GM18907 (cell line): Measurements from ENCODE around the gene PLCH1.

Source experiments
- ATAC-seq: cut with Tn5 transposase; IDR thresholded peaks from one replicate; pipeline ENCODE4 v1.9.1; 2021; ENCODE audit warnings: mild to moderate bottlenecking, moderate library complexity; ENCODE audit not compliant: unreplicated experiment

Gene PLCH1

GRCh38 chr3:155491696-155492095 is 253.2 kb downstream of the PLCH1 start:
- no peak for ATAC-seq

GRCh38 chr3:155488671-155489070 is 256.2 kb downstream of the PLCH1 start:
- ATAC-seq: no peak

- ATAC-seq: no peak
These were observed 259.0 kb downstream of the PLCH1 start for GRCh38 chr3:155485897-155486296.

GRCh38 chr3:155481591-155481990 is 263.3 kb downstream of the PLCH1 start:
- no peak for ATAC-seq

GRCh38 chr3:155481089-155481488 is 263.8 kb downstream of the PLCH1 start:
- no peak for ATAC-seq

GRCh38 chr3:155465664-155466063 is 279.2 kb downstream of the PLCH1 start:
- no peak for ATAC-seq

- ATAC-seq: no peak
These were observed 282.2 kb downstream of the PLCH1 start for GRCh38 chr3:155462672-155463071.

- no peak for ATAC-seq
These were observed 287.3 kb downstream of the PLCH1 start for GRCh38 chr3:155457591-155457990.

- ATAC-seq: no peak
These were observed 289.1 kb downstream of the PLCH1 start for GRCh38 chr3:155455765-155456164.

GRCh38 chr3:155453512-155453911 is 291.4 kb downstream of the PLCH1 start:
- ATAC-seq: no peak

GRCh38 chr3:155449613-155450267 is 295.1 kb downstream of the PLCH1 start:
- no peak for ATAC-seq

- ATAC-seq: no peak
These were observed 296.3 kb downstream of the PLCH1 start for GRCh38 chr3:155448531-155448930.

GRCh38 chr3:155446366-155446765 is 298.5 kb downstream of the PLCH1 start:
- ATAC-seq: no peak

GRCh38 chr3:155444771-155445170 is 300.1 kb downstream of the PLCH1 start:
- ATAC-seq: no peak

- ATAC-seq: no peak
These were observed 301.1 kb downstream of the PLCH1 start for GRCh38 chr3:155443815-155444214.

GRCh38 chr3:155442072-155442471 is 302.8 kb downstream of the PLCH1 start:
- no peak for ATAC-seq

GRCh38 chr3:155441506-155441905 is 303.4 kb downstream of the PLCH1 start:
- no peak for ATAC-seq

GRCh38 chr3:155441026-155441425 is 303.8 kb downstream of the PLCH1 start:
- ATAC-seq: no peak

GRCh38 chr3:155435821-155436220 is 309.1 kb downstream of the PLCH1 start:
- no peak for ATAC-seq

- ATAC-seq: peak; percentile 48
These were observed 312.9 kb downstream of the PLCH1 start for GRCh38 chr3:155431856-155432570.

GRCh38 chr3:155428563-155428962 is 316.3 kb downstream of the PLCH1 start:
- ATAC-seq: no peak

- ATAC-seq: no peak
These were observed 318.2 kb downstream of the PLCH1 start for GRCh38 chr3:155426524-155427230.
